ENCODE measurements around the gene CDC42BPA. TPM values are rescaled to one million over a fixed set of nuclear protein-coding genes. Genes with fewer than 3 reads are reported as not detected.

Gene CDC42BPA
- polyA plus RNA-seq, 1 donor from 2014 or later = 22.9 TPM

GRCh38 chr1:226946285-226946684 lies 372.0 kb downstream of the CDC42BPA start:
- Histone ChIP-seq H3K27ac (ENCODE audit: low read length) (no peak overlapping the region), H3K4me2 (ENCODE audit: low read length) (no peak overlapping the region), H3K4me3 (ENCODE audit: low read length) (no peak overlapping the region), H3K36me3 (ENCODE audit: insufficient read depth, low read length) (no peaks in the 10 kb centered on the region), H2AFZ (ENCODE audit: low read depth, low read length) (no peak overlapping the region), H3K9me3 (ENCODE audit: low read length) (no peaks in the 10 kb centered on the region), H4K20me1 (ENCODE audit: insufficient read depth) (no peaks in the 10 kb centered on the region), H3K79me2 (replicated peaks; ENCODE audit: insufficient read depth, low read length) (no peaks in the 10 kb centered on the region), H3K9ac (ENCODE audit: low read length) (no peak overlapping the region), H3F3A (ENCODE audit: insufficient read depth, low read length, poor library complexity, severe bottlenecking) (no peaks in the 10 kb centered on the region), H3K9me2 (ENCODE audit: insufficient read depth, low read length) (no peaks in the 10 kb centered on the region), H3K27me3 (ENCODE audit: insufficient read depth, low read depth, low read length) (no peaks in the 10 kb centered on the region)
- TF ChIP-seq EZH2 (IDR thresholded peaks at IDR 0.05; ENCODE audit: borderline replicate concordance, insufficient read depth, low read length, poor library complexity, severe bottlenecking) = no peak
- TF ChIP-seq POLR2AphosphoS5 (IDR thresholded peaks at IDR 0.05) = no peak
- TF ChIP-seq CTCF (IDR thresholded peaks at IDR 0.05; ENCODE audit: poor library complexity, severe bottlenecking) = no peak
- TF ChIP-seq EP300 (conservative IDR thresholded peaks at IDR 0.05; ENCODE audit: poor library complexity, severe bottlenecking) = no peak
- no peak for TF ChIP-seq MXI1 (conservative IDR thresholded peaks at IDR 0.05; ENCODE audit: poor library complexity, severe bottlenecking)

- Histone ChIP-seq H2AFZ (ENCODE audit: low read depth, low read length) (no peak overlapping the region), H3K79me2 (replicated peaks; ENCODE audit: insufficient read depth, low read length) (no peaks in the 10 kb centered on the region), H4K20me1 (ENCODE audit: insufficient read depth) (no peaks in the 10 kb centered on the region), H3K4me3 (ENCODE audit: low read length) (no peak overlapping the region), H3K36me3 (ENCODE audit: insufficient read depth, low read length) (no peaks in the 10 kb centered on the region), H3K9me2 (ENCODE audit: insufficient read depth, low read length) (no peaks in the 10 kb centered on the region), H3K4me2 (ENCODE audit: low read length) (no peak overlapping the region), H3K9me3 (ENCODE audit: low read length) (no peaks in the 10 kb centered on the region), H3K9ac (ENCODE audit: low read length) (no peak overlapping the region), H3K27ac (ENCODE audit: low read length) (no peak overlapping the region), H3F3A (ENCODE audit: insufficient read depth, low read length, poor library complexity, severe bottlenecking) (no peaks in the 10 kb centered on the region), H3K27me3 (ENCODE audit: insufficient read depth, low read depth, low read length) (no peaks in the 10 kb centered on the region)
- TF ChIP-seq SMC3 (conservative IDR thresholded peaks at IDR 0.05; ENCODE audit: poor library complexity) (no peak), TAF1 (IDR thresholded peaks at IDR 0.05; ENCODE audit: low read depth) (no peak), EP300 (conservative IDR thresholded peaks at IDR 0.05; ENCODE audit: poor library complexity, severe bottlenecking) (no peak), CTCF (IDR thresholded peaks at IDR 0.05; ENCODE audit: poor library complexity, severe bottlenecking) (no peak), POLR2AphosphoS5 (IDR thresholded peaks at IDR 0.05) (no peak), REST (IDR thresholded peaks at IDR 0.05; ENCODE audit: borderline replicate concordance) (no peak), EZH2 (IDR thresholded peaks at IDR 0.05; ENCODE audit: borderline replicate concordance, insufficient read depth, low read length, poor library complexity, severe bottlenecking) (no peak), MXI1 (conservative IDR thresholded peaks at IDR 0.05; ENCODE audit: poor library complexity, severe bottlenecking) (no peak), RAD21 (conservative IDR thresholded peaks at IDR 0.05) (no peak)
Observed at GRCh38 chr1:226945858-226946245, 372.4 kb downstream of the CDC42BPA start.
